ENCODE measurements around the gene LTBP1.
"Not testable (repeated sequence)": the region's sequence is repeated elsewhere in the genome, so short reads cannot be mapped to it uniquely, and the experiment has no call there.

LTBP1 gene

GRCh38 chr2:33047939-33048338 is 101.2 kb downstream of the LTBP1 start:
- DNase-seq = no peak

DNA sequence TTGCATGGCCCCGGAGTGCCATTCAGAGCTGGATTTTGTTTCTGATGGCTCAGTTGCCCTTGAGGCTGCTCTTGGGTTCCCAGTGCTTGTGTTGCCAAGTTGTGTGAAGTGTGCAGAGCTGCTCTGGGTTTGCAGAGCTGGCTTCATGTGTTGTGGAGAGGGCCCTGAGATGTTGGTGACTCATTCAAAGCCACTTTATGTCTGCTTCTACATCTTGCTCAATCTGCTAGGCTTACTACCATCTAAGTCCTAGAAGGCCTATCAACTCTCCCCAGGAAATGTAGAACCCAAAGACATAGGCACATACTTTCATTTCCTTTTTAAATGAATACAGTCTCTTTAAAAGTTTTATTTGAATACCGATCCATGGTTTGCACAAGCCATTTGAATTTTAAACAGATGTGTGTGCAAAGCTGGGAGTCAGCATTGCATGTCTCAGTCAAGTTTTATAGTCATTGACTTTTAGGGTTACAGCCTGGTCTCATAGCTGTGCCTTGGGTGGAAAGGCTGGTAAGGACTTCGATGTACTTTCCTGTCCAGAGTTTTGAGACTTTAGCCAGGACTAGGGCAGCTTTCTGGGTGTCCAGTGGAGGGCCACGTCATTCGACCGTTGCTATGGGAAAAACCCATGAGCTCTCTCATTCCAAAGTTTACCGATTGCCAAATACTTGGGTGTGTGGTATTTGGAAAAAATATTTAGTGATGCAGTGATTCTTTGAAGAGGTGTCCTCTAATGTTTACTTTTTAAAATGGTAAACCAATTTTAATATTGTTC is 105.0 kb downstream of the LTBP1 start:
- no peak for DNase-seq

GRCh38 chr2:33052361-33052735 is 105.6 kb downstream of the LTBP1 start:
- no peak for DNase-seq

DNA sequence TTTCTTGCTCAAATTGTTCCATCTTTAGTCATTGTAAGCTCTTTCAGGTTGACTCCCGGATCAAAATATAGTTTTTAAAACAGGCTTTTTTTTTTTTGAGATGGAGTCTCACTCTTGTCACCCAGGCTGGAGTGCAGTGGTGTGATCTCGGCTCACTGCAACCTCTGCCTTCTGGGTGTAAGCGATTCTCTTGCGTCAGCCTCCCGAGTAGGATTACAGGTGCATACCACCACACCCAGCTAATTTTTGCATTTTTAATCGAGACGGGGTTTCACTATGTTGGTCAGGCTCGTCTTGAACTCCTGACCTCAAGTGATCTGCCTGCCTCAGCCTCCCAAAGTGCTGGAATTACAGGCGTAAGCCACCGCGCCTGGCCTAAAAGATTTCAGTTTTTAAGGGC is 106.0 kb downstream of the LTBP1 start:
- not testable (repeated sequence) for DNase-seq

GRCh38 chr2:33056170-33056569 is 109.4 kb downstream of the LTBP1 start:
- DNase-seq = no peak

DNA sequence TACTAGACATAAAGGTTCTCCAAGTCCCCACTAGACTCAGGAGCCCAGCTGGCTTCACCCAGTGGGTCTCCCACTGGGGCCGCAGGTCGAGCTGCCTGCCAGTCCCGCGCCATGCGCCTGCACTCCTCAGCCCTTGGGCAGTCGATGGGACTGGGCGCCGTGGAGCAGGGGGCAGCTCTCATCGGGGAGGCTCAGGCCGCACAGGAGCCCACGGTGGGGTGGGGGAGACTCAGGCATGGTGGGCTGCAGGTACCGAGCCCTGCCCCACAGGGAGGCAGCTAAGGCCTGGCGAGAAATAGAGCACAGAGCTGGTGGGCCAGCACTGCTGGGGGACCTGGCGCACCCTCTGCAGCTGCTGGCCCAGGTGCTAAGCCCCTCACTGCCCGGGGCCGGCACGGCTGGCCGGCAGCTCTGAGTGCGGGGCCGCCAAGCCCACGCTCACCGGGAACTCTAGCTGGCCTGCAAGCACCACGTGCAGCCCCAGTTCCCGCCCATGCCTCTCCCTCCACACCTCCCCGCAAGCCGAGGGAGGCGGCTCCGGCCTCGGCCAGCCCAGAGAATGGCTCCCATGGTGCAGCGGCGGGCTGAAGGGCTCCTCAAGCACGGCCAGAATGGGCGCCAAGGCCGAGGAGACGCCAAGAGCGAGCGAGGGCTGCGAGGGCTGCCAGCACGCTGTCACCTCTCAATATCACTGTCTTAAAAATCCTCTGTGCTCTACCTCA is 110.7 kb downstream of the LTBP1 start:
- not testable (repeated sequence) for DNase-seq

GRCh38 chr2:33058716-33059470 is 112.1 kb downstream of the LTBP1 start:
- no peak for DNase-seq

GRCh38 chr2:33059471-33060156 is 112.9 kb downstream of the LTBP1 start:
- DNase-seq = no peak

DNA sequence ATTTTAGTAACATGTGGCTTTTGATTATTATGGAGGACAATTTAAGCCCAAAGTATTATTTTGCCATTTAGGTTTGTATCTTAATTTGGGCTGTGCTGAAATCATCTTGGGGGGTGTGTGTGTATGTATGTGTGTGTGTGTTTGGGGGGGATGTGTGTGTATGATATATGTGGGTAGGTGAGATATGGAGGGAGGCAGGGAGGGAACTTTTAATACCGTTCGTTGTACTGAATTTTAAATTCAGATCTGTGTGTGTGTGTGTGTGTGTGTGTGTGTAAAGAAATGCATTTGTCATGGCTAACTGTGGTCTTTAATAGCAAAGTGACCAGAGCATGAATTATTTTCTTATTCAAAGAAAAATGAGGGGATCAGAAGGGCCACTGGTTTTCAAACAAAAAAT is 113.7 kb downstream of the LTBP1 start:
- no peak for DNase-seq

DNA sequence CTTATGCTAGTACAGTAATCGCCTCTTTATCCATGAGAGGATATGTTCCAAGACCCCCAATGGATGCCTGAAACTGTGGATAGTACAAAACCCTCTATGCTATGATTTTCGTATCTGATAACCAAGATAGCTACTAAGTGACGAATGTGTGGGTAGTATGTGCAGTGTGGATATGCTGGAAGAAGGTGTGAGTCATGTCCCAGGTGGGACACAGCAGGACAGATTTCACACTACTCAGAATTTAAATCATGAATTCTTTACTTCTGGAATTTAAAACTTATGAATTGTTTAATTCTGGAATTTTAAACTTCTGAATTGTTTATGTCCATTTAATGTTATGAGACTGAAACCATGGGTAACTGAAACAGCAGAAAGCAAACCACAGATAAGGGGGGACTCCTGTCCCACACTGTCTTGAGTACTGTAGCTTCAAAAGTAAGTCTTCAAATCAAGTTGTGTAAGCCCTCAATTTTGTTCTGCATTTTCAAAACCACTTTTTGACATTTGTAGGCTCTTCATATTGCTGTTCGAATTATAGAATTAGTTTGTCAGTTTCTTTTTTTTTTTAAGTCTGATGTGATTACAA is 116.0 kb downstream of the LTBP1 start:
- DNase-seq = no peak

DNA sequence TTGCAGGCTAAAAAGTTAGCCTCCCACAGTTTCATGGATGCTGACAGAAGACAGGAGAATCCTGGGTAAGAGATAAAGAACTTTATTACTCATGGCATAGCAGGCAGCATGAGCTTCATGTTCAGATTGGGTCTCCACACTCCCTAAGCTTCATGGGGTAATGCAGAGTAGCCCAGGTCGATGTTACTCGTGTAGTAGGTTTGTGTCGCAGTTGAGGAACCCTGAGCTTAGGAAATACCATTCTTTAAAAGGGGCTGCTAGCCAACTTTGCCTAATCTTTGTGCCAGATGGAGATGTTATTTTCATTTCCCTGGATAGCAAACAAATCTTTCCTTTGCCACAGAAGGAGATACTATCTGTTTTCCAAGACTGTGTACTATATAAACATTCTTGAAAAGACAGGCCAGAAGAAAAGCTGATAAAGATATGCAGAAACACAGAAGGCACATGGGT is 117.6 kb downstream of the LTBP1 start:
- no peak for DNase-seq

DNA sequence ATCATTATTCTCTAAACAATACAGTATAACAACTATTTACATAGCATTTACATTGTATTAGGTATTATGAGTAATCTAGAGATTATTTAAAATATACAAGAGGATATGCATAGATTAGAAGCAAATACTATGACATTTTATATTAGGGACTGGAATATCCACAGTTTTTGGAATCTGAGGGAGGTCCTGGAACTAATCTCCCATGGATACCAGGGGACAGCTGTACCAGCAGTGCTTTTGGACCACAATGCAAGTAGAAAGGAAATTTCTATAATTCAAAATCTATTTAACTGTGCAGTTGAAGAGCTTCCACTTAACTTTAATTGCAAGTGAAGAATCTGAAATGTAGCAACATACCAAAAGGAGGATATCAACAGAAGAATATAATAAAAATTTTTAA is 120.8 kb downstream of the LTBP1 start:
- no peak for DNase-seq

- DNase-seq = no peak
These were observed 121.5 kb downstream of the LTBP1 start for GRCh38 chr2:33068261-33068660.

GRCh38 chr2:33069894-33070651 is 123.3 kb downstream of the LTBP1 start:
- DNase-seq = no peak

DNA sequence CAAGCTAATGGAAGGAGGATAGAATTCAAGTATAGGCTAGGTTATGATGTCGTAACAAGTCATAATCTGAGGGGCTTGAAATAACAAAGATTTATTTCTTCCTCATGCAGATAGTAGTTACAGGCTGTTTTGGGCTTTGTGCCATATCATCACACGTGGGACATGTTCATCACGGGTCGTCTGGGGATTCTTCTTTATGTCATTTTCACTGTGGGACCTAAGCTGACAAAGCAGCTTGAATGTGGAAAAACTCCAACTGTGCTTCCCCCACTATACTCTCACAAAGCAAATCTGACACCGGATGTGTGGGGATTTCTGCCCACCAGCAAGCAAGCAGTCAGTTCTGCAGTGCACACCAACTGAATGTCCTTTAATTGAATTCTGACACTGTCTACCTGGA is 124.8 kb downstream of the LTBP1 start:
- DNase-seq = no peak

DNA sequence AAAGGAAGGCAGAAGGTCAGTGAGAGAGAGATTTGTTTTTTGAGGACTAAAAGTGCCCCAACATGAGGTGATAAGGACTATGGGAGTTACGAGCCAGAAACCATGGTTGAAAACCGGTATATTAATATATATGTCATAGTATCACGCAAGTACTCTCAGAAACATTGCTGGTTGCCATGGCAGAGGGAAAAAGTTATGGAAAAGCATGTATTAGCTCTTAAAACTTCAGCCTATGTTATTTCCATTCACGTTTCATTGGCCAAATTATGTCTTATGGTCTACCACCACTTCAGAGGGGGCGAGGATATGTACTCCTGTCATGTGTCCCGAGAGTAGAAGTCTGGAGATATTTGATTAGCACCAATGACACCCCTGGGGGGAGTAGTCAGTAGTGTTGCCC is 125.9 kb downstream of the LTBP1 start:
- DNase-seq = no peak

GRCh38 chr2:33073018-33073417 is 126.3 kb downstream of the LTBP1 start:
- no peak for DNase-seq

GRCh38 chr2:33074197-33074596 is 127.4 kb downstream of the LTBP1 start:
- DNase-seq = no peak

GRCh38 chr2:33077311-33077710 is 130.6 kb downstream of the LTBP1 start:
- no peak for DNase-seq

DNA sequence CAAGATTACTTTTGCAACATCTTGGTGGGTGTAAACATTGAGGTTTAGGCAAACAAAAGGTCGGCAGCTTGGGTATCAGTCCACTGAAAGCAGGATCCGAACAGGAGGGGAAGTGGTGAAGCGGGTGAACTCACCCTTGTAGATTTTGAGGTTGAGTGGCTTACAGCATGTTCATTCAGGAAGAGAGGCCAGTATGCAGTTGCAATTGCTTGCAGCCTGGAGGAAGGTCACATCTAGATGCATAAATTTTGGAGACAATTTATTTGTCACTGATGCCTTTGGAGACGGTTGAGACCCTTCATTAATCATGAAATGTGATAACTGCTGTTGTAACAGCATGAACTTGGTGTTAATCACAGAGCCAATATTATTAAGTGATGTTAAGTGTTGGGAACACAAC is 131.1 kb downstream of the LTBP1 start:
- DNase-seq = no peak

DNA sequence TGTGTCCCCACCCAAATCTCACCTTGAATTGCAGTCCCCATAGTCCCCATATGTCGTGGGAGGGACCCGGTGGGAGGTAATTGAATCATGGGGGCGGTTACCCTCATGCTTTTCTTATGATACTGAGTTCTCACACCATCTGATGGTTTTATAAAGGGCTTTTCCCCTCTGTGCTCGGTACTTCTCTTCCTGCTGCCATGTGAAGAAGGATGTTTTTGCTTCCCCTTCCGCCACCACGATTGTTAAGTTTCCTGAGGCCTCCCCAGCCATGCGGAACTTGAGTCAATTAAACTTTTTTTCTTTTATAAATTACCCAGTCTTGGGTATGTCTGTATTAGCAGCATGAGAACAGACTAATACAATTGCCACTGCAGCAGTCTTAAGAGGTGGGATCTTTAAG is 134.9 kb downstream of the LTBP1 start:
- no peak for DNase-seq

Data from NCI-H774 (cell line).